Activated naive CD8-positive, alpha-beta T cell treated with anti-CD3 and anti-CD28 coated beads, Interleukin-2, amount 50 U/mL, for 24 hours (primary cell): ENCODE measurements around the gene RHBDF1.

Source experiments
- ATAC-seq: fragments of 150-1000 bp; cut with Tn5 transposase; one replicate; pipeline ENCODE4 v1.10.0; 2021
- DNase-seq: peaks from one replicate; pipeline ENCODE4 v3.0.0; 2021
- H3K27ac Mint-ChIP-seq: one replicate; pipeline ENCODE4 v1.8.0; 2021; ENCODE audit warnings: mild to moderate bottlenecking, mixed read lengths
- H3K27me3 Mint-ChIP-seq: one replicate; pipeline ENCODE4 v1.8.0; 2021; ENCODE audit warnings: mixed read lengths
- H3K36me3 Mint-ChIP-seq: one replicate; pipeline ENCODE4 v1.8.0; 2021; ENCODE audit warnings: low read depth, mixed read lengths
- H3K4me1 Mint-ChIP-seq: one replicate; pipeline ENCODE4 v1.8.0; 2021; ENCODE audit warnings: mixed read lengths
- H3K4me3 Mint-ChIP-seq: one replicate; pipeline ENCODE4 v1.8.0; 2021; ENCODE audit warnings: mild to moderate bottlenecking, moderate library complexity, mixed read lengths
- H3K9me3 Mint-ChIP-seq: one replicate; pipeline ENCODE4 v1.8.0; 2021; ENCODE audit warnings: mixed read lengths

RHBDF1 gene, protein sequence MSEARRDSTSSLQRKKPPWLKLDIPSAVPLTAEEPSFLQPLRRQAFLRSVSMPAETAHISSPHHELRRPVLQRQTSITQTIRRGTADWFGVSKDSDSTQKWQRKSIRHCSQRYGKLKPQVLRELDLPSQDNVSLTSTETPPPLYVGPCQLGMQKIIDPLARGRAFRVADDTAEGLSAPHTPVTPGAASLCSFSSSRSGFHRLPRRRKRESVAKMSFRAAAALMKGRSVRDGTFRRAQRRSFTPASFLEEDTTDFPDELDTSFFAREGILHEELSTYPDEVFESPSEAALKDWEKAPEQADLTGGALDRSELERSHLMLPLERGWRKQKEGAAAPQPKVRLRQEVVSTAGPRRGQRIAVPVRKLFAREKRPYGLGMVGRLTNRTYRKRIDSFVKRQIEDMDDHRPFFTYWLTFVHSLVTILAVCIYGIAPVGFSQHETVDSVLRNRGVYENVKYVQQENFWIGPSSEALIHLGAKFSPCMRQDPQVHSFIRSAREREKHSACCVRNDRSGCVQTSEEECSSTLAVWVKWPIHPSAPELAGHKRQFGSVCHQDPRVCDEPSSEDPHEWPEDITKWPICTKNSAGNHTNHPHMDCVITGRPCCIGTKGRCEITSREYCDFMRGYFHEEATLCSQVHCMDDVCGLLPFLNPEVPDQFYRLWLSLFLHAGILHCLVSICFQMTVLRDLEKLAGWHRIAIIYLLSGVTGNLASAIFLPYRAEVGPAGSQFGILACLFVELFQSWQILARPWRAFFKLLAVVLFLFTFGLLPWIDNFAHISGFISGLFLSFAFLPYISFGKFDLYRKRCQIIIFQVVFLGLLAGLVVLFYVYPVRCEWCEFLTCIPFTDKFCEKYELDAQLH

DNA sequence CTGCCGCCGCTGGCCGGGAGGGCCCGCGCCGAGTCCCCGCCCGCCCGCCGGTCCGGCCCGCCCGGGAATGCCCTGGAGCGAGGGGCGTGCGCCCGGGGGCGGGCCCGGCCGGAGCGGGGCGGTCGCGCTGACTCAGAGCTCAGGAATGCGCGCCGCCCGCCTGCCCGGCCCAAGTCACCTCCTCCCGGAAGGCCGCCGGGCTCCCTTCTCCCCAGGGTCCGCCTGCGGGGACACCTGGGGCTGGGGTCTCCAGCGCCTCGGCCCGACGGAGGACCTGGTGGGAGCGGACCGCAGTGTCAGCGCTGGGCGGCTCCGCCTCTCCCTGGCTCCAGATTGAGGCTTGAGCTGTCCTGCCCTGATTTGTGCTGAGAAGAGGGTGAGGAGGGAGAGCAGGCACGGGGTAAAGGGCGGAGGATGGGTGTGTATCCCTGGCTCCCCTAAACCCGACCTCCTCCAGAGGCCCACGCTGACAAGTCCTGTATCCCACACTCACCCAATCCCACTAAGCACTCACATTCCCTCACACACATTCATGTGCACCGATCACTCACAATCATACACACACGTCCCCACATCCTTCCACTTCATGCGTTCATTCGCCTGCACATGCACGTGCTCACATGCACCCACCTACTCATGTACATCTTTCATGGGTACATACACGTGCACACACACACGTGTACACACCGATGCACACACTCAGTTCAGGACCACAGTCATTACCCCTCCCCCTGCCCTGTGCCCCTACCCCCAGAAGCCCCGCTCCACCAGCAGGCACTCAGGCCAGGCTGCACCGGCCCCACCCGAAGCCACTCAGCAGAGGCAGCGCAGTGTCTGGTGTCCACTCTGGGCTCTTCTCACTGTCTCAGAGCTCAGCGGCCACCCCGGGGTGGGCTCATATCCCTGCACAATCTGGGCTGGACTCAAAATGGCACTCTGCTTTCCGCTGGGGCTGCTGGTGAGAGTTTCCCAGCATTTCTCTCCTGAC is at the start of gene RHBDF1:
Gene RHBDF1, minus strand, starts transcription at position 71 of the 988 bp plus-strand sequence. CDS start 7,616 bp downstream, outside the sequence.
- ATAC-seq (peak; percentile 35), DNase-seq (no peak)
- H3K36me3 Mint-ChIP-seq = no peaks in the 10 kb centered on the region
- peaks cover 40% of the 10 kb centered on the region for H3K27me3 Mint-ChIP-seq
- peak within 1 kb of the TSS; percentile 81 for H3K4me3 Mint-ChIP-seq
- peaks cover 21% of the 10 kb centered on the region for H3K4me1 Mint-ChIP-seq
- no peaks in the 10 kb centered on the region for H3K9me3 Mint-ChIP-seq
- peak within 1 kb of the TSS; percentile 35 for H3K27ac Mint-ChIP-seq

DNA sequence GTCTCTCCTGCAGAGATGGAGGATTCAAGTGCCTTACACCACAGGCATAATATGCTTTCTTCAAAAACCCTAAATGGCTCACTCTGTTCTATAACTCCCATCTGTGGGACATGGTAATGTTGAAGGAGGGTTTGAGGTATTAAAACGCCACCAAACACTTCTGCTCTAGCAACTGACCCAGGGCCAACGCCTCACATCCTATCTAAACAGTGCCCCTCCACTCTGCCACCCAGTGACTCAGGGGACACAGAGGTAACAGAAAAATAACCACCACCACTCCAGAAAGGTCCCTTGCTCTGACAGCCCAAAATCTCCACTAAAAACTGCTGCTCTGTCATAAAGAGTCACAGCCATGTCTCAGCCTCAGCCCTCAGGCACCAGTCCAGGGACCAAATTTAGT is 48.3 kb upstream of the RHBDF1 start:
- Mint-ChIP-seq H3K27ac (no peak overlapping the region), H3K9me3 (no peaks in the 10 kb centered on the region), H3K27me3 (no peaks in the 10 kb centered on the region), H3K36me3 (peaks cover 16% of the 10 kb centered on the region), H3K4me1 (no peaks in the 10 kb centered on the region), H3K4me3 (no peak overlapping the region)
- DNase-seq (no peak), ATAC-seq (no peak)

DNA sequence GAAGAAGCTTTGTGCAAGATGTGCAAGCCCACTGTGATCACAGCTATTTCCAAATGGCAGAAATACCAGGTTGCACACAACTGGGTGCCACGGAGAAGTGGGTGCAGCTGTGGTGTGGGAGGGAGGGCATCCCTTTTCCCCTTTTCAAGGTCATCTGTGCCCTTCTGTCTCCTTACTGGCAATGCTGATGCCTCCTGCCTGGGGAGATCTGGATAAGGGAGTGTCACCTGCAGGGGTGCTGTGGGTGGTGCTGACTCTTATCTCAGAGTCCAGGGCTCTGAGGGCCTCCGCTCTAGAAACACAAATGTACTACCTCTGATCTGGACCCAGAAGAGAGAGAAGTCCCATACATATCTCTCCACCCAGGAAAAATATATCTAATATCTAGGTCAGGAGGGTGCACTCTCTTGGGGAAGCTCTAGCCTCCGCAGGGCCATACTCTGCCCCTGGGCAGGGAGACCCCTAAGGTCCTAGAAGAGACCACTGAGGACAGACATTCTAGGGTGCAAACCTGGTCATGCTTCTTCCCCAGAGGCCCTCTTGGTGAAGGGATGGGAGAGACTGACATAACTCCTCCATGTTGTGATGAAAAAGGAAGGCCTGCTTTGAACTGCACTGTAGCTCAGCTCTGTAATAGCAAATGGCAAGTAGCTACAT is 47.5 kb upstream of the RHBDF1 start:
- no peak for DNase-seq
- H3K27ac Mint-ChIP-seq = no peak overlapping the region
- no peak for ATAC-seq
- no peak overlapping the region for H3K4me3 Mint-ChIP-seq
- no peaks in the 10 kb centered on the region for H3K4me1 Mint-ChIP-seq
- no peaks in the 10 kb centered on the region for H3K27me3 Mint-ChIP-seq
- no peaks in the 10 kb centered on the region for H3K9me3 Mint-ChIP-seq
- H3K36me3 Mint-ChIP-seq = peaks cover 14% of the 10 kb centered on the region

DNA sequence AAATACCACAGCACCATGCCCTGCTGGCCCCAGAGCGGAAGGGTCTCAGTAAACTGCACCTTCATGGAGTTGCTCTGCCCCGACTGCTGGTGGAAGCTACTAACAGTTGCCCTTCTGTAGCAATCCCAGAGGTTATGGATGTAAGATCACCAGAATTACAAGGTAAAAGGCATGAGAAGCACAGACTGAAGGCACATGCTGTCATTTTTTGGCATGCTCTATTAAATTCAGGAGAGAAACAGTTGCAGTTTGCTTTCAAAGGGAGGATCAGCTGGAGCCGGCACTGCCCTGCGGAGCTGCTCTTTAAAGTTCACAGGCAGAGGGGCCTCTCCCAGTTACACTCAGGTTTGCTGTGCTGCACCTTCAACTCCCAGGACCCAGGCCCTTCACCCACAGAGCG is 46.9 kb upstream of the RHBDF1 start:
- peaks cover 15% of the 10 kb centered on the region for H3K36me3 Mint-ChIP-seq
- H3K27me3 Mint-ChIP-seq = no peaks in the 10 kb centered on the region
- no peak overlapping the region for H3K4me3 Mint-ChIP-seq
- H3K4me1 Mint-ChIP-seq = no peaks in the 10 kb centered on the region
- ATAC-seq = no peak
- H3K9me3 Mint-ChIP-seq = no peaks in the 10 kb centered on the region
- no peak overlapping the region for H3K27ac Mint-ChIP-seq
- no peak for DNase-seq

DNA sequence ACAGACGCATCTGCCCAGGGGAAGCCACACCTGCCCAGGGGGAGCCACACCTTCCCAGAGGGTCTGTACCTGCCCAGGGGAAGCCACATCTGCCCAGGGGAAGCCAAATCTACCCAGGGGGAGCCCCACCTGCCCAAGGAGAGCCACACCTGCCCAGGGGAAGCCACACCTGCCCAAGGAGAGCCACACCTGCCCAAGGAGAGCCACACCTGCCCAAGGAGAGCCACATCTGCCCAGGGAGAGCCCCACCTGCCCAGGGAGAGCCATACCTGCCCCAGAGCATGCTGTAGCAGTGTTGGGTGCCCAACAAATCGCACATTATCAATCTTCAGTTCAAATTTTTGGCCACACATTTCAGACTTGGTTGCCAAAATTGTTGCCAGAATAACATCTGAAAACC is 46.4 kb upstream of the RHBDF1 start:
- ATAC-seq (no peak), DNase-seq (no peak)
- H3K36me3 Mint-ChIP-seq = peaks cover 20% of the 10 kb centered on the region
- no peaks in the 10 kb centered on the region for H3K27me3 Mint-ChIP-seq
- no peak overlapping the region for H3K27ac Mint-ChIP-seq
- no peaks in the 10 kb centered on the region for H3K9me3 Mint-ChIP-seq
- no peak overlapping the region for H3K4me3 Mint-ChIP-seq
- H3K4me1 Mint-ChIP-seq = peaks cover 2% of the 10 kb centered on the region

DNA sequence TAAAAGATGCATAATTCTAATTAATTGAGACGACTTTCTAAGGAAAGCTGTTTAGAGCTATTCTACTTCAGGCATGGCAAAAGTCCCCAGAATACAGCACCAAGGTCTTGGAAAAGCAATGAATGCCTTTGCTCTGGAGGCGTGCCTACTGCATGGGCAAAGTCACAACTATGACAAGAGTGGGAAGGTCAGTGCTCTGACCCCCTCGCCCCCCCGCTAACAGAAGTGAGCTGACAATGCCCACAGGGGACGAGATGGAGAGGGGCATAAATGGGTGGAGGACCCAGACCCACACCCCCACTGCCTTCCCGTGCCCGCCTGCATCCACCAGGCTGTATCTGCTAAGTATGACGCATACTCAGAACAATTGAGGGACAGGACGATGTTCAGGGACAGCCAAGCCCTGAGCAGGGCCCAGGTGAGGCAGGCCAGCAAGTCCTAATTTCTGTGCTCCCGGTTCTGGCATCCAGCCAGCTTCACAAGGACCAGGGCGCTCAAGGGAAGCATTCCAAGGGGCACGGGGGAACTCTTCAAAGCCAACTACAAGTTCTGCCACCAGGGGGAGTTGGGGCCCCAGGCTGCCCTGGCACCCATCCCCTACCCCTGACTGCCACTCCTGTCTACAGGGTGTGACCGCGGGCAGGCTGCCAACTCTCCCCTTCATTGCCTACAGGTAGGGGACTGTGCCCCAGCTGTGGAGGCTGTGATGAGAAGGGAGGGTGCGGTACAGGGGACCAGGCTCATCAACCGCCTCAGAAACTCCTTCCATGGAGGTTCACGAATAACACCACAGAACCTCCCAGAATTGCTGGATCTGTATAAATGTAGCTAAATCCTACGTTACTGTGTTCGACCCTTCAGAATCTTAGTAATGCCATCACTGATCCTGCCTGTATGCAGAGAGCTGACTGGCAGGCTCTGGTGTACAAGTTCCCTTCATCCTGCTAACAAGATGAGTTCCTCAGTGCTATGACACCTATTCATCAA is 45.2 kb upstream of the RHBDF1 start:
- H3K4me3 Mint-ChIP-seq = no peak overlapping the region
- DNase-seq (peak; percentile 74), ATAC-seq (peak; percentile 74)
- no peaks in the 10 kb centered on the region for H3K27me3 Mint-ChIP-seq
- no peaks in the 10 kb centered on the region for H3K9me3 Mint-ChIP-seq
- H3K36me3 Mint-ChIP-seq = peaks cover 19% of the 10 kb centered on the region
- H3K4me1 Mint-ChIP-seq = peaks cover 10% of the 10 kb centered on the region
- no peak overlapping the region for H3K27ac Mint-ChIP-seq

DNA sequence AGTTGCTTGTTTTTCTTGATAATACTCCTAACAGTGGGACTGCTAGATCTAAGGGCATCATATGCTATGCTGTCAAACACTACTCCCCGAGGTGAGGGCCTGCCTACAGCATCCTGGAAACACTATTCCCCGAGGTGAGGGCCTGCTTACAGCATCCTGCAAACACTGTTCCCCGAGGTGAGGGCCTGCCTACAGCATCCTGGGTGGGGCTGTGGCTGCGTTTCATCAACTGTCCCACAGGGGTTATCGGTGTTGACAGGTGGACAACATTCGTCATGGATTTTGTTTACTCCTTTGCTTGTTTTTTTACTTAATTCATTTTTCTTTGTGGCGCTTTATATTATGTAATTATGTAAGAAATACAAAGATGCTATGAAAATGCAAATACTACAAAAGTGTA is 43.6 kb upstream of the RHBDF1 start:
- no peak for DNase-seq
- peaks cover 10% of the 10 kb centered on the region for H3K4me1 Mint-ChIP-seq

DNA sequence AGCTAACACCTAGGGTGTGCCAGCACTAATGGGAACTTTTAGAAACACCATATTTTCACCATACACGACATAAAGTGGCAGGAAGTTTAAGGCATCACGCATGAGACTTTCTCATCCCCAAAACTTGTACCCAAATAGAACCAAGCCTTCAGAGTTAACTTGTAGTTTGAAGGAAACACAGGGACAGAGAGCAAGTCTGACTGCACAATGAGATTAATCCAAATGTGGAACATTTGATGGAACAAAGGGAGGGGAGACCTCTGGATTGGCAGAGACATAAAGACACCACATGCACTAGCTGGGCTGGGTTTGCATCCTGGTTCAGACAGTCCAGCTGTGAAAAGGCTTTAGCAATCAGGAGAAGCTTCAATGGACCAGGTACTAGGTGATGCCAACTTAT is 41.9 kb upstream of the RHBDF1 start:
- Mint-ChIP-seq H3K27ac (no peak overlapping the region), H3K36me3 (peaks cover 32% of the 10 kb centered on the region), H3K9me3 (no peaks in the 10 kb centered on the region), H3K4me3 (no peak overlapping the region), H3K4me1 (peaks cover 10% of the 10 kb centered on the region), H3K27me3 (no peaks in the 10 kb centered on the region)
- ATAC-seq (no peak), DNase-seq (no peak)

More for the DNA sequence above, 43.6 kb upstream of the RHBDF1 start:
- Mint-ChIP-seq H3K9me3 (no peaks in the 10 kb centered on the region), H3K4me3 (no peak overlapping the region), H3K36me3 (peaks cover 26% of the 10 kb centered on the region), H3K27ac (no peak overlapping the region), H3K27me3 (no peaks in the 10 kb centered on the region)
- ATAC-seq = no peak

DNA sequence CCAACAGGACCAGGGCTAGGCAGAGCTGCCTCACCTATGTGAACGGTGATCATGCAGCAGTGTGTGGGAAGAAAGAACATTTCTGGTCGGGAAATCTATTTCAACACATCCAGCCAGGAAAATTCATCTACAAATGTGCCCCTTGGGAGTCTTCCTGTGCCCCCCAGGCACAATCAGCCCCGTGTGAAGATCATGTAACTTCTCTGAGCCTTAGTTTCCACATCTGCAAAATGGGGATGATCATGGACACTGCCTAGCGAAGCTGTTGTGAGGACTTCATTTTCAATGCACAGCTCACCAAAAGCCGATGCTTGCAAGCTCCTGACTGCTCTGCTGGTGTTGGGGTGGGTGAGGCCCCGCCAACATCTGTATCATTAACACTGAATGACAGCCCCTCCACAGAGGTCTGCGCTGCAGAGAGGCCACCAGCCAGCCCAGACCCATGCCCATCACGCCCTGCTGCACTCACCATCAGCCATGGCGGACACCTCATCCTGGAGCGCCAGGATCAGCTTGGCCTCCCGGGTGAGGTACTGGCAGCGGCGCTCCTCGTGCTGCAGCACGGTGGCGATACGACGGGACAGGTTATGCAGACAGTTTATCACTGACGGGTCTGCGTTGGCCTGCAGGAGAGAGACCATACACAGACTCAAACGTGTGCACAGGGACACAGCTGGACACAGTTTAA is 39.9 kb upstream of the RHBDF1 start:
- Mint-ChIP-seq H3K9me3 (no peaks in the 10 kb centered on the region), H3K4me1 (peaks cover 10% of the 10 kb centered on the region), H3K36me3 (peaks cover 43% of the 10 kb centered on the region), H3K27me3 (no peaks in the 10 kb centered on the region), H3K4me3 (no peak overlapping the region), H3K27ac (no peak overlapping the region)
- DNase-seq (no peak), ATAC-seq (no peak)

DNA sequence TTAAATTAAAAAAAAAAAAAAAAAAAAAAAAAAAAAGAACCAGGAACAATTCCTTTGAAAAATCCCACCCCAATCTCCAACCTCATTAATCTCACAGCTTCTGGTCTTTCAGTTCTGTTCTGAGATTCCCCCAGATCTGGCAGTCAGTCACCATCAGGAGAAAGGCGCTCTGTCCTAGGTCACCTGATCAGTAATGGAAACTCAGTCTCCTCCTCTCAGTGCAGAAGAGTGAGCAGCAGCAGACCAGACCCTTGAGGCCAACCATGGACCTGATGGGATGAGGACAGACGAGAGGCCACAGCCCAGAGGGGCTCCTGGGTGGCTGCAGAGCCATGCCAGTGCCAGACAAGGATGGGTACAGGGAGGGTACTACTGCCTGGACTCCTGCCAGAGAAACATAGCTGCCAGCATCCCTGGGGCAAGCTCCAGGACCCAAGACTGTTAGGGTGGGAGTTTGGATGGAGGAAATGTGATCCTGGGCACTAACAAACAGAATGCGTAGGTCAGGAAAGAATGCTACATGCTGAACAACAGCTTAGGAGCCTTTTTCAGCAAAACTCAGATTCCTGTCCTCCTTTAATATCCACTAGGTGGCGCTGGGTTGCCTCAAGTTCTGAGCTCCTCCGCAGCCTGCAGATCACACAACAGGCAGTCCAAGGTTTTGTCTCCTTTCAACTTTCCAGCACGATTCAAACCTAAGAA is 34.3 kb upstream of the RHBDF1 start:
- ATAC-seq = peak; percentile 59
- H3K36me3 Mint-ChIP-seq = peaks cover 28% of the 10 kb centered on the region
- no peaks in the 10 kb centered on the region for H3K9me3 Mint-ChIP-seq
- H3K27me3 Mint-ChIP-seq = no peaks in the 10 kb centered on the region
- H3K4me1 Mint-ChIP-seq = no peaks in the 10 kb centered on the region
- no peak overlapping the region for H3K4me3 Mint-ChIP-seq
- H3K27ac Mint-ChIP-seq = no peak overlapping the region
- peak; percentile 48 for DNase-seq

DNA sequence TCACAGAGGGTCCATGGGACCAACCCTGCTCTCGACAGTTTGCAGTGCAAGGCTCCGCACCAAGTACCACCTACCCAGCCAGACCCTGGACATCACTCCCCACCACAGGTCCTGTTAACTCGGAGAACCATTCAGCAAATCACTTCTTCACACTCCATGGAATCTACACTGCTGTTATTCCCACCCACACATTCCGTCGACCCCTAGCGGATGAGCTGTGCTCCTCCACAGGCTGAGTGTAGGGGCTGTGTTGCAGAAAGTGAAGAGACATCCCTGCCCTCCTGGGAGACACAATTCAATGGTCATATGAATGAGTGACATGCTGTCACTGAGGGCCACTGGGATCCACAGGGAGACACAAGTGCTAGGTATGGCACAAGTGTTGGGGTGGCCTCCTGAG is 33.1 kb upstream of the RHBDF1 start:
- Mint-ChIP-seq H3K27me3 (no peaks in the 10 kb centered on the region), H3K27ac (no peak overlapping the region), H3K9me3 (no peaks in the 10 kb centered on the region), H3K36me3 (peaks cover 27% of the 10 kb centered on the region), H3K4me1 (no peaks in the 10 kb centered on the region), H3K4me3 (no peak overlapping the region)
- DNase-seq = no peak
- no peak for ATAC-seq

DNA sequence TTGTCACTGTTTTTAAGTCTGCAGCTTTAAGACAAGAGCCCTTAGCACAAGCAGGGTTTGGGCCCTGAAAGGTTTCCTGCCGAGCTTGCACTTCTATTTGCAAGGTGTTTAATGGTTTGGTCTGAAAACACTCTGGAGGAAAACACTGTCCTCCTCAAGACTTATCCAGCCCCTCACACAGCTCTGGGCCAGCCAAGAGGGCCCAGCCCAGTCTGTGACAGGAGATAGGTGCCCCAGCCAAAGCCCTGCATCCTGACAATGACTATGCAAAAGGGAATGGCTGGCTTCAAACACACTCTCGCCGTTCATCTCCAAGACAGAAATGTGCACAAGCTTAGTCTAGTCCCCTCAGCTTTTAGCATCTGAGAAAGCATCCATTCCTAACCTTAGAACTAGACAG is 32.5 kb upstream of the RHBDF1 start:
- Mint-ChIP-seq H3K4me3 (no peak overlapping the region), H3K36me3 (peaks cover 28% of the 10 kb centered on the region), H3K27me3 (no peaks in the 10 kb centered on the region), H3K27ac (no peak overlapping the region), H3K4me1 (no peaks in the 10 kb centered on the region), H3K9me3 (no peaks in the 10 kb centered on the region)
- DNase-seq (no peak), ATAC-seq (no peak)
